GM21381 (cell line): ENCODE measurements around the gene CREBRF.
A peak's percentile ranks its signal among the peaks of the same experiment; 100 is the strongest.
"Not testable (repeated sequence)": the region's sequence is repeated elsewhere in the genome, so short reads cannot be mapped to it uniquely, and the experiment has no call there.

Experiments used
- ATAC-seq: cut with Tn5 transposase; IDR thresholded peaks from one replicate; pipeline ENCODE4 v1.9.1; 2021; ENCODE audit warnings: mild to moderate bottlenecking, moderate library complexity; ENCODE audit not compliant: unreplicated experiment

The CREBRF gene

DNA sequence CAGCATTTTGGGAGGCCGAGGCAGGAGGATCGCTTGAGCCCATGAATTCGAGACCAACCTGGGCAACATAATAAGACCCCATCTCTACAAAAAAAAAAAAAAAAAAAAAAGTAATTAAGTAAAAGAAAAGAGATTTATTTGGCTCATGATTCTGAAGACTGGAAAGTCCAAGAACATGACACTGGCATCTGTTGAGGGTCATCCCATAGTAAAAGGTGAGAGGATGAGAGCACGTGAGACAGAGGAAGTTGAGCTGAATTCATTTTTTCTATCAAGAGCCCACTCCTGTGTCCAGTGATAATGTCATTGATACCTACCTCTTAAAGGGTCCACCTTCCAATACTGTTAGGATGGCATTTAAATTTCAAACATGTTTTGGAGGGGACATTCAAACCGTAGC, 19.8 kb downstream of the CREBRF start:
- no peak for ATAC-seq

DNA sequence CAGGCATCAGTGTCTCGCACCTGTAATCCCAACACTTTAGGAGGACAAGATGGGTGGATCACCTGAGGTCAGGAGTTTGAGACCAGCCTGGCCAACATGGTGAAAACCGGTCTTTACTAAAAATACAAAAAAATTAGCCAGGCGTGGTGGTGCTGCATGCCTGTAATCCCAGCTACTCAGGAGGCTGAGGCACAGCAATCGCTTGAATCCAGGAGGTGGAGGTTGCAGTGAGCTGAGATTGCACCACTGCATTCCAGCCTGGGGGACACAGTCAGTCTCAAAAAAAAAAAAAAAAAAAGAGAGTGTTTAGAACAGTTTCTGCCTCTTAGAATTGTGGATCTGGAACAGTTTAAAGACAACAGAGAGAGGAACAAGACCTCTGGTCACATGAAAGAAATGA, 20.3 kb downstream of the CREBRF start:
- ATAC-seq = not testable (repeated sequence)

DNA sequence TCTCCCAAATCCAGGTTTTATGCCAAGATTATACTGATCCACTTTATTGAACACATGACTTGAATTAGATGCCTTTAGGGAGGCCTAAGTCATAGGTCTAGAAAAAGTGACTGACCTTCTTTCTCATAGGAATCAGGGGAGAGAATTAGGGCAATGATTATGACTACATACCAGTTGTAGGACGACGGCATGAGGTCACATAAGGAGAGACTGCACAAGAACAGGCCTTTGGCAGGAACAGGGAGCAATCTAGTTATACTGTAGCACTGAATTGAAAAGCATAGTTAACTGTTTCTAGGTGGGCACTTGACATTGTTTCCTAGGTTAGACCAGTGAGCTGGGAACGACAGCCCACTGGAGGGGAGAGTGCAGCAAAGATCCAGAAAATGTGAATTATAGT, 22.7 kb downstream of the CREBRF start:
- no peak for ATAC-seq

DNA sequence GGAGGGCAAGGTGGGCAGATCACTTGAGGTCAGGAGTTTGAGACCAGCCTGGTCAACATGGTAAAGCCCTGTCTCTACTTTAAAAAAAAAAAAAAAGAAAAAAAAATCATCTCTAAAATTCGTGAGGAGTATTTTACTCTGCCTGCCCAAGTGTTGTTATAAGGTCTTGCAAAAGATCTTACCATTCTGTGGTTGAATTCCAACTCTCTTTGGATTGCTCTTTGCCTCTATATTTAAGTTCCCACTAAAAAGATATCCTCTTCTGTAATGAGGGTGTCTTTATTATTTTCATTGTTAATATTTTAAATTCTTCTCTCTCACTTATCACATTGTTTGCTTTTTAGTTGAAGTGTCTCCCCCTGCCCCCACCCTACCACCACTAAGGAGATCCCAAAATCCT, 33.4 kb downstream of the CREBRF start:
- no peak for ATAC-seq

DNA sequence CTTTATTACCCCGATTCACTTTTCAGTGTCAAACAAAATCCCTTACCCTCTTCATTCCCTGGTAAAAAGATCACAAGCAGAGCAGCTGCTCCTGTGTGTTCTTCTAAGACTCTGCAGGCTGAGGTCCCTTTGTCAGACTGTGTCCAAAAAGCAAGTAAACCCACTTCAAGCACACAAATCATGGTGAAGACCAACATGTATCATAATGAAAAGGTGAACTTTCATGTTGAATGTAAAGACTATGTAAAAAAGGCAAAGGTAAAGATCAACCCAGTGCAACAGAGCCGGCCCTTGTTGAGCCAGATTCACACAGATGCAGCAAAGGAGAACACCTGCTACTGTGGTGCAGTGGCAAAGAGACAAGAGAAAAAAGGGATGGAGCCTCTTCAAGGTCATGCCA, 34.5 kb downstream of the CREBRF start:
- no peak for ATAC-seq

DNA sequence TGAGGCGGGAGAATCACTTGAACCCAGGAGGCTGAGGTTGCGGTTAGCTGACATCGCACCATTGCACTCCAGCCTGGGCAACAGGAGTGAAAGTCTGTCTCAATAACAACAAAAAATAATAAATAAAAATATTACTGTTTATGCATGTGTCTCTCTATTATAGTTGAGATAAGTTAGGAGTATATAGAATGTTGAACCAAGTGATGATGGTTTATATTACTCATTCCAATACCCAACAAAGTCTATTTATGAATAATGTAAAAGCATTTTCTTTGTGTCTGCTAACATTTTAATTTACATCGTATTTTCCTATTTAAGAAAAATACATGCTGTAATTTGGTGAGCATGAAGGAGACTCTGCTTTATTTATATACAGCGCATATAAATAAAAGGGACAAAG, 35.8 kb downstream of the CREBRF start:
- no peak for ATAC-seq

DNA sequence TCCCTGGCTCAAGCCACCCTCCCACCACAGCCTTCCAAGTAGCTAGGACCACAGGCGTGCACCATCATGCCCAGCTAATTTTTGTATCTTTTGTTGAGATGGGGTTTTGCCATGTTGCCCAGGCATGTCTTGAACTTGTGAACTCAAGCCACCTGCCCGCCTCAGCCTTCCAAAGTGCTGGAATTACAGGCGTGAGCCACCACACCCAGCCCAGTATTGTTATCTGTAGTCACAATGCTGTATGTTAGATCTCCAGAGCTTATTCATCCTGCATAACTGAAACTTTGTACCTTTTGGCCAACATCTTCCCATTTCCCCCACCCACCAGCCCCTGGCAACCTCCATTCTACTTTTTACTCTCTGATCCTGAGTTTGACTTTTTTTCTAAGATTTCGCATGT, 37.5 kb downstream of the CREBRF start:
- ATAC-seq = no peak

DNA sequence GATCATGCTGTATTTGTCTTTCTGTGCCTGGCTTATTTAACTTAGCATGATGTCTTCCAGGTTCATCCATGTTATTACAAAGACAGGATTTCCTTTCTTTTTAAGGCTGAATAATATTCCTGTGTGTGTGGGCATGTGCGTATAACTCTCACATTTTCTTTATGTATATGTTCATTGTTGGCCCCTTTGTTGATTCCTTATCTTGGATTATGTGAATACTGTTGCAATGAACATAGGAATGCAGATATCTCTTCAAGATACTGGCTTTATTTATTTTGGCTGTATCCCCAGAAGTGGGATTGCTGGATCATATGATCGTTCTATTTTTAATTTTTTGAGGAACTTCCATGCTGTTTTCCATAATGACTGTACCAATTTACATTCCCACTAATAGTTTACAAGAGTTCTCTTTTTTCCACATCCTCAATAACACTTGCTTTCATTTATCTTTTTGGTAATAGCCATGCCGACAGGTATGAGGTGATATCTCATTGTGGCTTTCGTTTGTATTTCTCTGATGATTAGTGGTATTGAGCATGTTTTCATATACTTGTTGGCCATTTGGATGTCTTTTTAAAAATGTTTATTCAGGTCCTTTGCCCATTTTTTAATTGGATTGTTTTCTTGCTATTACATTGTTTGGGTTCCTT, 38.0 kb downstream of the CREBRF start:
- no peak for ATAC-seq

DNA sequence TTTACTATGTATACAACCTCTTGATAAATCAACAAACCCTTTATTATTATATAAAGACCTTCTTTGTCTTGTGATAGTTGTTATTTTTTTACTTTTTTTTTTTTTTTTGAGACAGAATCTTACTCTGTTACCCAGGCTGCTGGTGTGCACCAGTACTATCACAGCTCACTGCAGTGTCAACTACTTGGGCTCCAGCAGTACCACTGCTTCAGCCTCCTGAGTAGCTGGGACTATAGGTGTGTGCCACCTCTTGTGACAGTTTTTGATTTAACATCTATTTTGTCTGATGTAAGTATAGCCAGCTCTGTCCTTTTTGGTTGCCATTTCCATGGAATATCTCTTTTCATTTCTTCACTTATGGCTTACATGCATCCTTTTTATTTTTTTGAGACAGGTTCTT, 42.6 kb downstream of the CREBRF start:
- ATAC-seq = no peak

DNA sequence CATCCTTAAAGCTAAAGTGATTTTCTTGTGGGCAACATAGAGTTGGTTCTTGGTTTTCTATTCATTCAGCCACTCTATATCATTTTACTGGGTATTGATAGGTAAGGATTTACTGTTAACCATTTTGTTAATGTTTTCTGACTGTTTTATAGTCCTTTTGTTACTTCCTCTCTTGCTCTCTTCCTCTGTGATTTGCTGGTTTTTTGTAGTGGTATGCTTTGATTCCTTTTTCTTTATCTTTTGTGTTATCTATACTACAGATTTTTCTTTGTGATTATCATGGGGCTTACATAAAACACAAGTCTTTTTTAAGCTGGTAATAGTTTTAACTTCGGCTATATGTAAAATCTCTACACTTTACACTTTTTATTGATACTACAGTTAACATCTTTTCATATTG, 43.3 kb downstream of the CREBRF start:
- no peak for ATAC-seq

DNA sequence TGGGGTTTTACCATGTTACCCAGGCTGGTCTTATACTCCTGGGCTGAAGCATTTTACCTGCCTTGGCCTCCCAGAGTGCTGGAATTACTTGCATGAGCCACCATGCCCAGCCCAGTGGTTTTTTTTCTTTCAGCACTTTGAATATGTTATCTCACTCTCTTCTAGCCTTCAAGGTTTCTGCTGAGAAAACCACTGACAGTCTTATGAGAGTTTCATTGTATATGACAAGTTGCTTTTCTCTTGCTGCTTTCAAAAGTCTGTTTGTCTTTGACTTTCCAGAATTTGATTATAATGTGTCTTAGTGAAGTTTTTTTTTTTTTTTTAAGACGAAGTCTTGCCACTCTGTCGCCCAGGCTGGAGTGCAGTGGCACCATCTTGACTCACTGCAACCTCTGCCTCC, 45.1 kb downstream of the CREBRF start:
- ATAC-seq = no peak

DNA sequence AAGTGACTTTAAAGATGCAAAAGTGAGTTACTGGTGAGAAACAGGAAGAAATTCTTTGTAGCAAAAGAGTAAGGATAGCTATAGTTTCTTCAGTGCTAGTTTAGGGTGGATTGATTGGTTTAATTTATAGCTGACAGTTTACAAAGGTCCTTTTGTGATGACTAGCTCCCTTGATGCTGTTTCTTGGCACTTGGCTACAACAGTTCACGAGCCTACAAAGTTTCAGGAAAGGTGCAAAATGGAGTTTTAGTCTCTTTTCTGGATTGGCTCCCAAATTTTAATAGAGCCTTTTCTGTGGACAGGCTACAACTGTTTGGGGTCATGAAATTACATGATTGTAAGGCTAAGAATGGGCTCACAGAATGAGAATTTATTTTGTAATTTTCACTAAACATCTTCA, 47.3 kb downstream of the CREBRF start:
- ATAC-seq = no peak

DNA sequence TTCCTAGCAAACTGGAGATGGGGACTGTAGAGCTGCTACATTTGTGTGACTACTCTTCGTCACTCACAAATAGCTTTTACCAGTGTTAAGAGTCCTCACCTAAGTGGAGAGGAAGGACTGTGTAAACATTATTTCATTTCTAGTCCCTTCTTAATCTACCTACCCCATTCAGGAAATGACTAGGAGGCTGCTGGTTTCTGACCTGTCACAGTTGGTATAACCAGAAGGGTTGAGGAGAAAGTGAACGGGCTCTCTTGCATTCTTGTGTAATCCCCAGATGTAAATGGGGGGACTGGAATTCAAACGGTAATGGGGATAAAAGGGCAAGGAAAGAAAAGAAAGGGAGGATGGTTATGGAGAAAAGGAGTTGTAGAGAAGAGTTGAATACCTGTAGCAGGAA, 52.8 kb downstream of the CREBRF start:
- no peak for ATAC-seq

DNA sequence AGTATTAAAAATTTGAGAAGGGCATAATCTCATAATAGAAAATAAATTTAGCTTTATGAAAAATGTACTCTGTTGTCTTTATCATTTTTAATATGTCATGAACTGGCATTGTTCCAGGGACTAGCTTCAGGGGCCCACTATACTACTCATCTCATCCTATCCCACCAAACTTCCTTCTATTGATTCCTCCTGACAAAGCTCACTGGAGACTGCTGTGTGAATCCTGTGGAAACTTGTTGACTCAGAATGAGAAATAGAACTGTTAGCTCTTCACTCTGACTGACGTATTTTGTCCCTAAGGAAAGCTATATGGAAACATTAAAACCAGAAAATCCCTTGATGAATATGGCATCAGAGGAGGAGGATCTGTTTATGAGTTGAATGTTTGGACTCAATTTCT, 58.4 kb downstream of the CREBRF start:
- no peak for ATAC-seq

DNA sequence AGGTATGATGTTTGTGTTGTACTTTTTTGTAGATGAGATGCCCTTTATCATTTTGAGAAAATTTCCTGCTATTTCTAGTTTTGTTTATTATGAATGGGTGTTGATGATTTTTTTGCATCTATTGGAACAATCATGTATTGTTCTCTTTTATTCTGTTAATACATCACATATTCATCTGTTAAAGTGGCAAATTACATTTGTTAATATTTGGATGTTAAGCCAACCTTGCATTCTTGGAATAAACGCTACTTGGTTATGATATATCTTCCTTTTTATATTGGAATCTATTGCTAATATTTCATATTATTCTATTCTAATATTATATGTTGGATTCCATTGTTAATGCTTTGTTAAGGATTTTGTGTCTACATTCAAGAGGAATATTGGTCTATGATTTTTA, 63.6 kb downstream of the CREBRF start:
- no peak for ATAC-seq

DNA sequence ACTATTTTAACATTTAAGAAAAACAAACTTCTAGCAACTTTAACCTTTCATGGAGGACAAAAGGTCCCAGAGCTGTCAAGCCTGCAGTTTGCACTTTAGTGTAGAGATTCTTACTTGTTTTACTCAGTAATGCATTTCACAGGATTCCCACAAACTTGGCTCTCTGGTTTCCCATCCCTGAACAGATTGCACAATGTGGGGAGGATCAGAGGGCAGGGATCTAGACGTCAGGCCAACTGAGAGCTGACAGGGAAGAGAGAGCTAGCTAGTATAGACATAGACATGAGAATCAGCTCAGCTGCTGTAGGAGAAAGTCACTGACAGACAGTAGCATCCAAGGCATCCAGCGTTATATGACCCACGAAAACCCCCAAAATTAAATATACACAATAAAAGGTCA, 67.3 kb downstream of the CREBRF start:
- no peak for ATAC-seq

DNA sequence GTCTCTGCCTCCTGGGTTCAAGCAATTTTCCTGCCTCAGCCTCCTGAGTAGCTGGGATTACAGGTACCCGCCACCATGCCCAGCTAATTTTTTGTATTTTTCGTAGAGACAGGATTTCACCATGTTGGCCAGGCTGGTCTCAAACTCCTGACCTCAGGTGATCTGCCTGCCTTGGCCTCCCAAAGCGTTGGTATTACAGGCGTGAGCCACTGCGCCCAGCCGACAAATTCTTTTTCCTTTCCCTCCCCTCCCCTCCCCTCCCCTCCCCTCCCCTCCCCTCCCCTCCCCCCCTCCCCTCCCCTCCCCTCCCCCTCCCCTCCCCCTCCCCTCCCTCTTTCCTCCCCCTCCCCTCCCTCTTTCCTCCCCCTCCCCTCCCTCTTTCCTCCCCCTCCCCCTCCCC, 76.0 kb downstream of the CREBRF start:
- not testable (repeated sequence) for ATAC-seq

DNA sequence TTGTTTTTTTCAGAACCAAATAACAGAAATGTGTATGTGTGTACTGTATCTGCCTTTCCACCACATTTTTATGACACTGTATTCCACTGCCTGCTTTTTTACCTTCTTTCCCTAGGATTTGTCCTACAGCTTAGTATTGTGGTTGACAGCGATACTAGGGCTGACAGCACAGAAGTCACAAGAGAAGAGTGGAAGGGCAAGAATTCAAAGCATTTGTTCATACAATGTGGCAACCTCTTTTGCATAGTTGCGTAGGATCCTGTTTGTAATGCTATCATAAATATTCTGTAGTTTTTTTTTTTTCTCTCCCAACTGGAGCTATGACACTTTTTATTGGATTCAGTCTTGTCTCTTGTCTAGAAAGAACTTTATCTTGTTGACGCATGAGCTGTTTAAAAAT, 82.6 kb downstream of the CREBRF start:
- ATAC-seq = no peak

DNA sequence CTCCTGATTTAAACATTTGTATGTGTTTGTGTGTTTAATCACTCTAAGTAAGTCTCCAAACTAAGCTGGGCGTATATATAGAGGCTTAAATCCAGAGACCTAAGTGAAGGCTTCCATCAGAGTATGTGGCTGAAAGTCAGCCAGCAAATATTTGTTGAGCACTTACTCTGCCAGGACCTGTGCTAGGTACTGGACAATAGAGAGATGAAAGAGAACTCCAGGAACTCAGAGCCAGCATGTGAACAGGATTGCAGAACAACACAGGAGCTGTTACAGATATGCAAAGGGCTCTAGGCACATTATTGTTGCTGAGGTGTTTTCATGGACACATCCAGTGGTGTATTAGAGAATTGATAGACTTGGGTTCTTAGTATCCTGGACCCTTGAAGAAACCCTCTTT, 83.5 kb downstream of the CREBRF start:
- ATAC-seq = no peak

DNA sequence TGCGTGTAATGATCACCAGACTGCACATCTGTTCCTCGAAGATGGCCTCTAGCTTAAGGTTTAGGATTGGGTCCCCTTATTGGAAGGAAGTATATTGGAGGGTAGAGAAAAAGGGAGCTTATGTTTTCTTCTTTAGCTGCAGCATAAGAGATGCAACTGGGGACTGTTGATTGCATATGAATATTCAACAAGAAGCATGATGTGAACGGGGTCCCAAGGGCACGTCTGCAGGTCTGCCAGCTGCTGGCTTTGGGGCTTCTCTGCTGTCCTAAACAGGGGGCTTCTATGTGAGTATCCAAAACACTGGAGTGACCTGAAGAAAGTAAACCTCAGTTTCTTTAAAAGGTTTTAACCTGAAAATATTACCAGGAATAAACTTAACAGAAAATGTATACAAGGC, 84.6 kb downstream of the CREBRF start:
- no peak for ATAC-seq

DNA sequence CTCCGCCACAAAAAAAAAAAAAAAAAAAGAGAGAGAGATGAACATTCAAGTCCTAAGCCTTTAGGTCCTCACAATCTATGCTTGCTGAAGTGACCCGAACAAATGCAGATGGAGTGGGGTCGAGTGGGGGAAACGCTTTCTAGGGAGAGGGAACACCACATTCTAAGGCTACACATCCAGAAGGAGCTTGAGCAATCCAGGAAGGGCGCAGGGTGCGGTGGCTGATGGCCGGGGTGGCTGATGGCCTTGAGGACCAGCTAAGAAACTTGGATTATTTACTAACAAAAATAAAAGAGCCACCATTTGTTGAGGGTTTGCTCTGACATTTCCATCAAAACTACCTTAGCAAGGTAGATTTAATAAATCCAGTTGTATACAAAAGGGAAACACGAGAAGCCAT, 87.4 kb downstream of the CREBRF start:
- ATAC-seq = no peak

DNA sequence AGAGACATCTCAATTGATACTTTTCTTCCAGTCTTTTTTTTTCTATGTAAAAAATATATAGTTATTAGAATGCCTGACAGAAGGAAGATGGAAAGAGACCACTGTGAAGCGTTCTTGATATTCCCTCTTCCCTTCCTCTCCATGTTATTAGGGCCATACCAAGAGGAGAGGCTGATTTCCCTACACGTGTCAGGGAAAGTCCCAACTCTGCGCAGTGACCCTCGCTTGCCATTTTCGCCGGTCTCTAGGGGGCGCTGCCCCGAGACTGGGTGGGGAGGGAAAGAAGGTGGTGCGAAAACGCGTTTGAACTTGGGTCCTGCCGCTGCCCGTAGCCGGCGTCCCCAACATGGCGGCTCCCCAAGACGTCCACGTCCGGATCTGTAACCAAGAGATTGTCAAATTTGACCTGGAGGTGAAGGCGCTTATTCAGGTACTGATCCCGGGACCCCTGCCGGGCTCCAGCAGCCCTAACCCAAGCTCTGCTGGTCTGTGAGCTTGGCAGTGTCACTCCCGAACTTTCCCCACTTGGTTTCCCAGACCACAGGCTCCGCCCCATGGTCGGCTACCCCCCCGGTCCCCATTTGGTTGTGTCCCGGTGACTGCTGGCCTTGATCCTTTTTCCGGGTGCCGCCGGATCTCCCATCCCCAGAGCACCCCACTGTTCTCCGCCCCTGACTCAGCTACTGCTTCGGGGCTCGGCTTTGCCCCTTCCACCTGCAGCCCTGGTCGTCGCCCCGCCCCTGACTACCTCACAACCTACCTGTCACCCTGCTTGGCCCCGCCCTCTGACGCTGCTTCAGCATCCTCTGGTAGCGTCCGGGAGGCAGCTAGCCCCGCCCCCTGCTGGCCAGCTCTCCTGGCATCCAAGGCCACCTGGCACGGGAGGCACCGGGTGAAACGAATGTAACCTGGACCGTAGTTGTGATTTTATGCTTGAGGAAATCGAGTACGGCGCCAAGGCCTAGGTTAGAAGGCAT, 88.3 kb downstream of the CREBRF start, which contains the start of gene BNIP1:
Gene BNIP1, plus strand, starts transcription at position 332 of the 977 bp plus-strand sequence. Its CDS starts 15 bp downstream, at position 347.
- peak; percentile 93 for ATAC-seq
